Jurkat, Clone E6-1 (cell line): Measurements from ENCODE around the gene JAKMIP2.

Experiments
- DNase-seq: peaks from one replicate; pipeline ENCODE4 v3.0.0-alpha.2; 2011; ENCODE audit warnings: low read depth, low spot score
- H3K4me3 ChIP-seq: 2 replicates; pipeline ENCODE4 v1.5.1; 2011; ENCODE audit warnings: mild to moderate bottlenecking, low read length, control low read depth, moderate library complexity

Gene JAKMIP2

DNA sequence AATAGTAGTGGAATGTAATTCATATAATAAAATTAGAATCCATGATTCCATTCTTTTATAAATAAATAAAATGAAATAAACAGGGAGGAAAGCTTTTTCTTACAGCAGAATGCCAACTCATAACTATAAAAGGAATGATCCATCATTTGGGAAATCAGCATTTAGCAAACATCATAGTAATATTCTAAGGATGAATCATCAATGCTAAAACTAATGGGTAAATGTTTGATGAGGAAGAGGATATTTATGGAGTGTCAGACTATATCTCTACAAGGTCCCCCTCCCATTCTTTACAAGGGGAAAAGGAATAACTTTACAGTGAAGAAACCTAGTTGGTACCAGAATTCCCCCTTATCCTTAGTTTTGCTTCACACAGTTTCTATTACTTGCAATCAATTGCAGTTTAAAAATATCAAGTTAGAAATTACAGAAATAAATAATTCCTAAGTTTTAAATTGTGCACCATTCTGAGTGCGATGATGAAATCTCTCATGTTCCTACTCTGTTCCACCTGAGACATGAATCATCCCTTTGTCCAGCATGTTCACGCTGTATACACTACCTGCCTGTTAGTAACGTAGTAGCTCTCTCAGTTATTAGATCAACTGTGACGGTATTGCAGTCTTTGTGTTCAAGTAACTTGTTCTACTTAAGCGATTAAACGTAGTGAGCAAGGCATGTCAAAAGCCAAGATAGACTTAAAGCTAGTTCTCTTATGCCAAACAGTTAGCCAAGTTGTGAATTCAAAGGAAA lies 14.2 kb upstream of the JAKMIP2 start:
- no peak overlapping the region for H3K4me3 ChIP-seq
- no peak for DNase-seq

DNA sequence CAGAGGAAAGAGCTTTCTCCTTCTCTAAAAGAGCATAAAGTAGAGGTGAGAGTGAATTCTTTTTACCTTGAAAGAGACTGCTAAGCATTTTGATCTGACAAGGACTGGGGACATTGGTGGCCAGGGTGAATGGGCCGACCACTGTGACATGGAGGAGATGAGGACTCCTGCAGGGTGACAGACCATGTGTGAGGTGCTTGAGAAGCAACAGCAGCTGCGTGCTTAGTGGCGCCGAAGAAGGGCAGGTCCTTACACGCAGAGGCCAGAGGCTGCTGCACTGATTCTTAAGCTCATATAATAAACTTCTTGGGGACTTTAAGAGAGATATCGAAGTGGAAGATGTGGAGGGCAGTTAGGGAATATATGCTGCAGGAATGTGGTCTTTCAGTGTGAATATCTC lies 8.7 kb upstream of the JAKMIP2 start:
- DNase-seq: no peak
- no peak overlapping the region for H3K4me3 ChIP-seq

DNA sequence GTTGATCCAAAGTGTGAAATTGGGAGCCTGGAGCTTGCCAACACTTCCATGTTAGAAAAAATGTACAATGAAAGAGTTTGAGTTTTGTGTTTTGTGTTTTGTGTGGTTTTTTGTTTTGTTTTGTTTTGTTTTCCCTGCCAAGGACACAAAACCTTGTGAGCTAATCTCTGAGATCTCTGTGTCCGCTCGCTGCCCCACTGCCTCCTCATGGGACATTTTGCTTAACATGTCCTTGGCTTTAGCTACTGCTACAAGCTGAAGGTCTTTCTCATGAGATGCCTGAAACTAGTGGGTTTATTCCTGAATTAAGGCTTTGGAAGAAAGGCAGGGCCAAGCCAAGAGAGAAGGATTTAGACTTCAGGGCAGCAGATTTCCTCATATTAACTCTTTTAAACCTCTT lies 7.3 kb upstream of the JAKMIP2 start:
- no peak for DNase-seq
- H3K4me3 ChIP-seq: no peak overlapping the region

DNA sequence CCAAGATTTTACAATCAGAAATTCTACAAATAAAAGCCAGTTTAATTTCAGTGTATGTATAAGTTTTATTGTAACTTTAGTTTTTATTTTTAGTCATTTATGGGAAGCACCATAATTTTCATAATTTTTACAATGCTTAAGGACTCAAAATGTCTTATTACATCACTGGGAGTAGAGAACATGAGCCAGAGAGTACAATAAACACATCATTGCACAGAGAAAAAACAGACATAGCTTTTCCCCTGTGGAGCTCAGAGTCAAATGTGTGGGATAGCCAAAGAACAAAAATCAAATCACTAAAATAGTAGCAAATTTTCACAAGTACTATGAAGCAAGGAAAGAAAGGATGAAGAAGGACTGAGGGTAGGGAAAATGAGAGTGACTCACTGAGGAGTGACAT lies 5.5 kb upstream of the JAKMIP2 start:
- no peak for DNase-seq

DNA sequence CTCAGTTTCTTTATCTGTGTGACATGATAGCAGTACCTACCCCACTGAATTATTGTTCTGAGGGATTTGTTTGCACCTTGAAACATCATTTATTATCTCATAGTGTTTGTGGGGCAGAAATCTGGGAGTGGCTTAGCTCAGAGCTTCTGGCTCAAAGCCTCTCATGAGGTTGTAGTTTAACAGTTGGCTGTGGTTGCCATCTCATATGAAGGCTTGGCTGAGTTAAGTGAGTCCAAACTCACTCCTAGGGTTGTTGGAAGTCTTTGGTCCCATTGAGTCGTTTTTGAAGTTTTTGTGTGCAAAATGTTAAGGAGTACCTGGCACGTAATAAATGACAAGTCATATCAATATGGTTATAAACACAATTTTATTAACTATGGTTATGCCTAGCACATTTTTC lies 3.6 kb upstream of the JAKMIP2 start:
- no peak for DNase-seq
- no peak overlapping the region for H3K4me3 ChIP-seq

More for the DNA sequence above, 5.5 kb upstream of the JAKMIP2 start:
- H3K4me3 ChIP-seq: no peak overlapping the region

DNA sequence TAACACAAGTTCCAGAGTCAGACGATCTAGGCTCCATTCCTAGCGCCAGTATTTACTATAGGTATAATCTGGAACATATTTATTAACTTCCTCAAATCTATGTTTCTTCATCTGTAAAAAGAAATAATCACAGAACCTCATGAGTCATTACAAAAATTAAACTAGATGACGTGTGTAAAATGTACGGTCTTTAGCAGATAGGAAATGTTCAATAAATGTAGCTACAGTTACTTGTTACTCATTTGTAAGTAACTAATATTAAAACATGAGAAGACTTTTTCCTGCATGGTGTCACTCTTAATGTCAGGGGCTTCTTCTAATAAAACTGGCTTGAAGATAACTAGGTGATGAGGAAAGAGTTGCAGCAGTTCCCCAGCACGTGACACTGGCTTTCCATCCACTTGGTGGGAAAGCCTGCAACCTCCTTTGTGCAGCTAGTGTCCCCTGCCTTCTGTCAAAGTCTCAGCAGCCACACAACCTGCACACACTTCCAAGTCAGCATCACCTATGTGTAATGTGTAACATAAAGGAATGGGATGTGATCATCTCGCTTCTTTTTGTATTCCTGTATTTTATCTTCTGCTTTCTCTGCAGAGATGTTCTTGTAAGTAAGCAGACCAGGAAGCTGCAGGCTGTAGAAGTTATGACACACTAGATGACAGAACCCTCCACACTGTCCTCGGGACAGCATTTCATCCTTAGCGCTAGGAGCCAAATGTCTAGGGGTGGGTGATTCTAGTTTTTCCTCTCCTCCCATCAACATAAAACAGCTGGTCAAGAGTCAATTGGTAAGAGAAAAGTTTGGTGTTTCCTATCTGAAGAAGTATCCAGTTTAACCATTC lies 1.8 kb upstream of the JAKMIP2 start:
- no peak for DNase-seq
- no peak overlapping the region for H3K4me3 ChIP-seq

DNA sequence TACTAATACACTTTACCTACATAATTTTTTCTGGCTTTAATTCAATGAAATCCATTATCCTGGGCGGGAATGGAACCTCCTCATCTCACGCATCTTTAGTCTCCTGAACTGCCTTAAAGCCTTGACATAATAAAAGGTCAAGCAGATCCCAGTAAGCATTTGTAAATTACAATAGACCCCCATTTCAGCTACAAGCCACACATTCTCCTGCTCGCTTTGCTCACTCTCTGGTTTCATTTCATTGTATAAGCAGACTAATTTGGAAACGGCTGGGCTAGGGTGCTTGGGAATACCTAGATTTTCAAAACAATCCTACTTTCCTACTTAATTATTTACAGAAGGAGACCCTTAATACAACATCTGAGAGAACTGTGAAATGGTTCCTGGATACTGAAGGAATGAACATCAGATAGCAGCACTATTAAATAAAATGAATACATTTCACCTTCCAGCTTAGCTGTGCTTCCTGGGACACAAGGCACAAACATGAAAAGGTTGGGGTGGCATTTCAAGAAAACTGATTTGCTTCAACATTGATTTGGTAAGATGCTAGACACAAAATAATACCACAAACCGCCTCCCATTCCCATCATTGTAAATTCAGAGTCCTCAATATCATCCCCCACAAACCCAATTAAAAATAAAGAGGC lies 1.5 kb downstream of the JAKMIP2 start:
- no peak for DNase-seq
- no peak overlapping the region for H3K4me3 ChIP-seq

DNA sequence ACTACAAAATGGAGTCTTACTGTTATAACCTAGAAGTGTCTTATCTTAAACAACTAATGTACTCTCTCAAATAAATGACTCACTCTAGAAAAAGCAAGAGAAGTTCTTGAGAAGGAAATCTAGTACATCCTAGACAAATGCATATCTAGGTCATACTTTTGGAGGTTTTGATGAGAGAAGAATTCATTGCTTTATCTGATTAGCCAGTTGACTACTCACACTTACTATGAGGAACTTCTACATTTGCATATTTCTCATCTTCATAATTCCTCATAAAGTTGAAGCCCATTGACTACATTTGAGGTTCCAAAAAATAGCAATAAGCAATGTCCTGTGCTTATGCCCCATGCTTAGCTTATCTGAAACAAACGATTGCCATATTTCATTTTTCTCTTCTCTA lies 2.8 kb downstream of the JAKMIP2 start:
- no peak overlapping the region for H3K4me3 ChIP-seq
- DNase-seq: no peak

DNA sequence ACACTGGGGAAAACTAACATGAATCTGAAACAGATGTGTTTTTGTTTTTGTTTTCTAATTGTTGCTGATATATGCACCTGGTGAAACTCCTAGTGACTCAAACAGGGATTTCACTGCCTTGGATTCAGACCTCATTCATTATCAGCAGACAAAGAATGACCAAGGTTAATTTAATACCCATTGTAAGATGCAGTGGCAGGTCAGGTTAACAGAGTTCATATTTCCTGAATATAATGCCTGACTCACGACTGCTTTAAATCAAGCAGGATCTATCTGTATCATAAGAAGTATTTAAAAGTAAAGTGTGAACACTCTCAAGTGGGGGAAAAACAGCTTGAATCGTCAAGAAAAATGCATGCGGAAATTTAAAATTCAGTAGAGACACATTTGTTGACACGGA lies 5.5 kb downstream of the JAKMIP2 start:
- H3K4me3 ChIP-seq: no peak overlapping the region
- DNase-seq: no peak

DNA sequence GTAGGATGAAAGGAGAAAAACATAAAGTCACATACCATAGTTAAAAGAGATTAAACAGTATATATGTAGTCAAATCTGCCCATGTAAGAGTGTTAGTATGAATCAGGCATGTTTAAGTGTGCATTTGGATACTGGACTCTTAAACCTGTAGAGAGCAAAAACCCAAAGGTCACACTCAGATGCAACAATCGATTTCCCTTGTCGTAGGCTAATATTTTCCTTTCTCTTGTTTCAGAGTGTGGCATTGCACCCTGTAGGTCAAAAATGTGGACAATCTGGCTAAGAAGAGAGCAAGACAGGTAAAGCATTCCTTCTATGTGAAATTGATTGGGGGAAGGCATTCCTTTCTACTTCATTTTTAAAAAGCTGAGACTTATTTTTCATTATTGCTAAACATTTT lies 8.9 kb downstream of the JAKMIP2 start:
- no peak for DNase-seq
- H3K4me3 ChIP-seq: no peak overlapping the region

DNA sequence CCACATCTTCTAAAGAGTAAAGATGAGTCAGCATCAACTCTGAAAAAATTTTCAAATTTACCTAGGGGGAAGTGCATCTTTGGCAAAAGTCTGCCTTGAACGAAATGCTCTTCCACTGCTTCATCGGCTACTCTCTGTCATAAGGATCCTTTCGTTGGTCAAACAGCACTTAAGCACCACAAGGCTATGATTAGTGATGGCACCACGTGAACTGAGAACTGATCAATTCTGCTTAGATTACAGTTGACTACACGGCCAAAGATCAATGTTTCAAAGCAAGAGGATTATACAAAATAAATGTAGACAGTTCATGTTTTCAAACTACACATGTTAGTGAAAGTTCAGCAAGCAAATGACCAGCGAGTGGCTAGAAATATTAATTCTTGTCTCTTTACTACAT lies 9.4 kb downstream of the JAKMIP2 start:
- H3K4me3 ChIP-seq: no peak overlapping the region
- no peak for DNase-seq

DNA sequence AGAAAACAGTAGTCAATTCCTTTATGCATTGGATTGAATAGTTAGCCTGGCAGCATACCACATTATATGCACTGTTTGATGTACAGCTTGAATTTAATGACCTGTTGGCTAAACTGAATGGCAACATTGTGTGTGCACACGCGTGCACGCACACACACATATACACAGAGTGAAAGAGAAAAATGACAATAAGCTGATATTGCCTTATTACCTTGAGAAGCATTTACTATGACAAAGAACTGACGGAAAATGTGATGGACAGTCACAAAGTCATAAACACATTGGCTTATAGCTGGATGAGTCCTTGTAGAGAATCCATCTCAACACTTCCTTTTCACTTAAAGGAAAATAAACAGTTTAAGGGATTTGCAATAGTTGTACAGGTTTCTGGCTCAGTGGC lies 15.5 kb downstream of the JAKMIP2 start:
- H3K4me3 ChIP-seq: no peak overlapping the region
- no peak for DNase-seq

DNA sequence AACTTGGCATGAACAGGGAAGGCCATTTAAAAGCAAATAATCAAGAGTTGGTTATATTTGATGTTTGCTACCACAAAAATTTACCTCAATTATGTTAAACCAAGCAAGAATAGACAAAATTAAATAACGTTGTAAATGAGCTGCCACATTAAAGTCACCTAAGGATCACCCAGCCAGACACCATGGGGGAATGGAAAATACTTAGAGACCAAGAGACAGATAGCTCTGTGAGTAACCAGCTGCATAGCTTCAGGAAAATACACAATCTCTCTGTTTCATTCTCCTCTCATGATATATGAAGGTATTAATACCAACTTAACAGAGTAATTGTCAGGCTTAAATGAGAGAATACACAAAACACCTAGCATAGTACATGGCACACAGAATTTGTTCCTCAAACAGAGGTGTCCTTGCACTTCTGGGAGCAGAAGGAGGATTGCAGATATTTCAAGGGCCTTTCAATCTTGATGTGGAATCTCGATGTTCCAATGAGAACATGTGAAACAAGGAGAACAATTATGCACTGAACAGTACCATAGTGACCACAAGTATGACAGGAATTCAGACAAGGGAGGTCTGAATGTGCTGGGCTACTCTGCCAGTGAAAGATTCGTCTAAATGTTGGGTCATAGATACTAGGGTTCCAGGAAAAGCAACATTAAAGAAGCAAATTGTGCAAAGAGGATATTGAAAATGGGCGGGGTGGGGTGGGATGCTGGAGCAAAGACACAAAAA lies 18.6 kb downstream of the JAKMIP2 start:
- DNase-seq: no peak
- H3K4me3 ChIP-seq: no peak overlapping the region

DNA sequence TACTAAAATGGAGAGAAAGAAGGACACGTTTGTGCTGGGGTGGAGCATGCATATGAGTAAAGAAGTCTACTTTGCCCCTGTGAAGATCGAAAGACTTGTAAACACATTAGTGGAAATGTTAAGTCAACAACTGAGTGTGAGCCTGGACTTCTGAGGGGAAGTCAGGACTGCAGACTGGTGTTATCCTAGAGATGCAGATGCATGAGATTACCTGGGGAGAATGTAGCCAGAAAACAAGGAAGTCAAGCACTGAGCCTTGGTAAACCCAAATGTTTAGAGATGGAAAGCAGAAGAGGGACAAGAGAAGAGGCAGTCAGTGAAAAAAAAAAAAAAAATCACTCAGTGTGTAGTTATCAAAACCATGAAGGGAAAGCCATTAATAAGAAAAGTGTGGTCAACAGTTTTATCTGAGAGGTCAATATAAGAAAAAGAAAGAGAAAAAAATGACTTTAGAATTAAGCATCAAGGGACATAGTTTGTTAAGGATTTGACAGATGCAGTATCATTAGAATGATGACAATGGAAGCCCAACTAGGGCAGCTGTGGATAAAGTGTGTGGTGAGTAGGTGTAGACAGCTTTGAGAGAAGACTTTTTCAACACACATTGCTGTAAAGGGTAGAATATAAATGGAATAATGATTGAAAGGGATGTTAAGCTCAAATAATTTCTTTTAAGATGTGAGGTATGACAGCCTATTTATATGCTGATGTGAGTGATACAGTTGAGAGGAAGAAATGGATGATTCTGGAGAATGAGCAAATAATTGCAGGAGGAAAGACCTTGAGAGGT lies 22.2 kb downstream of the JAKMIP2 start:
- no peak overlapping the region for H3K4me3 ChIP-seq
- no peak for DNase-seq

DNA sequence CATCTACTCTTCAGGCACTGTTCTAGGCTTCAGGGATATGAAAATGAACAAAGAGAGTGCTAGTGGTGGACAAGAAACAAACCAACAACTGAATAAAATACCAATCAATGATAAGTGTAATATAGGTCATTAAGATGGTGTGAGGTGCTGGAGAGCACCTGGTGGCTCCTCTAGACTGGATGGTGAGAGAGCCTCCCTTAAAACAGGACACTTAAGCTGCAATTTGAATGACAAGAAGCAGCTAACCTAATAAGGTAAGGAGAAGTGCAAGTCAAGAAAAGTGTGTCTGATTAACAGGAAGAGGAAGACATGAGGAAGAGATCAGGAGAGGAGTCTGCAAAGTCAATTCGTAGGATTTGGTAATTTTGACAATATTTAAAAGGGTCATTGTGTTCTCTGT lies 23.1 kb downstream of the JAKMIP2 start:
- no peak overlapping the region for H3K4me3 ChIP-seq
- DNase-seq: no peak

DNA sequence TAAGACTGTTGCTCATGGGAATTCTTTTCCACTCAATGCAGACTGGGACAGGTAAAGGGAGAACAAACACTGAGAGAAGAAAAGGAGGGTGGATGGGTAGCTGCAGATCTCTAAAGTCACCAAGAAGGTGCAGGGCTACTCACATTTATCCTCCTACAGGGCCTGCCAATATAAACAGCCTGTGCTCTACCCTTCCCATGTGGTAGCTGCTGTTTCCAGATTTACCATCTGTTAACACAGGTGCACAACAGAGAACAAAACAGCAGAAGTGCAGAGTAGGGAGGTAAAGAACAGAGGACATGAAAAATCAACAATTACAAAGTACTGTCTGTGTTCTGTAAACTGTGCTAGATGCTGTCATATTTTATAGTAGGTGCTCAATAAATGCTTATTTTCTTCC lies 26.0 kb downstream of the JAKMIP2 start:
- no peak overlapping the region for H3K4me3 ChIP-seq
- no peak for DNase-seq

DNA sequence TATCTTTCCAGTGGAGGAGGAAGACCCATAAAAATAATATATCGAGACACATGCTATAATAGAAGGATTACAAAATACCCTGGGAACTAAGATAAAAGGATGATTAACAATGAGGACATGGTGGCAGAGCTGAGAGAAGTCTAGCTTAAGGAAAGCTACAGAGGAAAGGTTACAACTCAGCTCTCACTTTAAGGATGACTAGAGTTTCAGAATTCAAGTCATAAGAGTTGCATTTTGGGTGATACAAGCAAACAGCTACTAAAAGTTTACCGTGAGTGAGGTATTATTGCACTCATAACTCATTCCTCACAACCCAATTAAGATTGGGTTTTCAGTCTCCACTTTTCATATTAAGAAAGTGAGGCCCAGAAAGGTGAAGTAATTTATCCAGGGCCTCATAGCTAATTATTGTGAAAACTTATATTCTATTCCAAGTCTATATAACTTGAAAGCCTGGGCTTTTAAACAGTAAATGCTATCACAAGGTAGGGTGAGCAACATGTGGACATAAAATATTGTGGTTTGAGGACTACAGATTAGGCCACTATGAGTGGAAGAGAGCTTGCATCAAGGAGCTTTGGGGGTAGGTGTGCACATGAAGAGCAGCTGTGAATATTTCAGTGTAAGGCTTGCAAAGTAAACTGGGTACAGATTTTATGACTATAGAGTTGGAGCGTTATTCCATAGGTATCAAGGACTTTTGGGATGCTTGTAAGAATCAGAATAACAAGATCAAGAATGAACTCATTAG lies 28.0 kb downstream of the JAKMIP2 start:
- no peak for DNase-seq
- H3K4me3 ChIP-seq: no peak overlapping the region

DNA sequence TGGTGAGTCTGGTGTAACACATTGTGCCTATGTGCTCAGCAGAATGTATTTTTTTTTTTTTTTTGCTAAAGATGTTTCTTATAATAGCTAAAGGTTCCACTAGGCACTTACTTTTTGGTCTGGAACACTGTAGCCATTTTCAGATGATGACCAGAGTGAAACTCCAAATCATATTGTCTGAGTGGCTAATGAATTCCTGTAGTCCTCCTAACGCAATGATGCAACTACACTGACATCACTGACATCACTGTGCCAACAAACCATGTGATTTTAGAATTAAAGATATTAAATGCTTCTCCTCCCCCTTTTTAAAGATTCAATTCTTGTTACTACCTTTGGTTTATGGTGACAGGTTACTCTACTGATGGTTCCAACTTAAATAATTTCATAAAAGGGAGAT lies 28.8 kb downstream of the JAKMIP2 start:
- H3K4me3 ChIP-seq: no peak overlapping the region
- no peak for DNase-seq
